Stimulated activated CD4-positive, alpha-beta T cell treated with anti-CD3 and anti-CD28 coated beads, Interleukin-4, amount 100 ng/mL, for 1 hour (primary cell): ENCODE results near the gene B4GALNT4.

Source experiments
- DNase-seq: peaks from one replicate; pipeline ENCODE4 v3.0.0-alpha.2; 2020

Gene B4GALNT4

GRCh38 chr11:425301-425700 lies 56.0 kb downstream of the B4GALNT4 start:
- no peak for DNase-seq

- no peak for DNase-seq
These were observed 57.6 kb downstream of the B4GALNT4 start for GRCh38 chr11:426851-427250.

DNA sequence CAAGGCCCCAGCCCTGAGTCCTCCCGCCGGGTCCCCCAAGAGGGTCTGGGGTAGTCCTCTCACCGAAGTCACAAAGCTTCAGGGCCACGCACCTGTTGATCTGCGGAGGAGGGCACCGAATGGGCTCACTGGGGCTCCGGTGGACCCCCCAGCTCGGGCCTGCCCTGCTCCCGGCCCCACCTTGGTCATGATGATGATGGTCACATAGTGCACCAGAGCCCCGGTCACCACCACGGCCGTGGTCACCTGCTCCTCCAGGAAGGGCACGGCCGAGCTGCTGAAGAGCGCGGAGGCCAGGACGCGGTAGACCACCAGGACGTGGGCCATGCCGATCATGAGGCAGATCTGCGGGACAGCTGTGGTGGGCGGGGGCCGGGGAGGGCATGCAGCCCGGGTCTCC lies 59.0 kb downstream of the B4GALNT4 start:
- DNase-seq = no peak

DNA sequence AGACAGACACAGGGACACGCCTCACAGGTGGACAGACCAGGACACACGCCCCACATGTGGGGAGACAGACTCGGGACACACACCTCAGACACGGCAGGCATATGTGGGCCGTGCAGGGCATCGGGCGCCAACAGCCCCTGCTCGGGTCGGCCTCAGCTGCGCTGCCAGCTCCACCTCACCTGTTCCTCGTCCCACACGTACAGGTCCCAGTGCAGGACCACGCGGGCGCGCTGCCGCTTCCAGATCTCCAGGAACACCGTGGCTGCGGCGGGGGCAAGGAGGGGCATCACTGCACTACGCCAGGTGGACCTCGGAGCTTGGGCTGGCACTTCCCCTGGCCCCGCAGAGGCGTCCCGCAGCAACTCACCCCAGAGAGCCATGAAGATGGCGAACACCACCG lies 60.1 kb downstream of the B4GALNT4 start:
- no peak for DNase-seq

DNA sequence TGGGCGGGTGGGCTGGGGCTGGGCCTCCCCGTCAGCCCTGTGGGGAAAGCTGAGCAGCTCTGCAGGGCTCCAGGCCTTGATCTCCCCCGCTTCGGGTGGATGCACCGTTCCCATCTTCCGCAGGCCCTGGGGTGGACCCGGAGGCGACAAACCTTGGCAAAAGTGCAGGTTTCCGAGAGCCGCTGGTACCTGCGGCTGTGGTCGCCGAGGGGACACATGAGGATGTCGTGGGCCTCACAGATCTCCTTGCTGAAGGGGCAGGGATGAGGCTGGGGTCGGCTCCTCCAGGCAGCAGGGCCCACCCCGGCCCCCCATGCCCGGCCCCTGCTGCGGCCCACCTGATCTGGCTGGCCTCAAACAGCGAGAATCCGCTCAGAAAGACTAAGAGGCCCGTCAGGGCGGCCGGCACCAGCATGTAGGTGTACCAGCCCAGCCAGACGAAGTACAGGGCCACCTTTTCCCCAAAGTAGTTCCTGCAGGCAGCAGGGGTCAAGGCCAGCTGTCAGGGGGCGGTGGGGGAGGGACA lies 60.7 kb downstream of the B4GALNT4 start:
- no peak for DNase-seq
